ENCODE measurements around the gene NUBP1.

GRCh38 chr16:10770907-10771306 lies 27.3 kb downstream of the NUBP1 start:
- TF ChIP-seq CTCF (conservative IDR thresholded peaks at IDR 0.05) (no peak), EZH2 (IDR thresholded peaks at IDR 0.05; ENCODE audit: low read depth) (no peak)
